ENCODE results near the gene GADD45G. TPM values are rescaled to one million over a fixed set of nuclear protein-coding genes. Genes with fewer than 3 reads are reported as not detected.

Gene GADD45G
- total RNA-seq, 1 experiment from 2014 or later = 7.7 TPM

DNA sequence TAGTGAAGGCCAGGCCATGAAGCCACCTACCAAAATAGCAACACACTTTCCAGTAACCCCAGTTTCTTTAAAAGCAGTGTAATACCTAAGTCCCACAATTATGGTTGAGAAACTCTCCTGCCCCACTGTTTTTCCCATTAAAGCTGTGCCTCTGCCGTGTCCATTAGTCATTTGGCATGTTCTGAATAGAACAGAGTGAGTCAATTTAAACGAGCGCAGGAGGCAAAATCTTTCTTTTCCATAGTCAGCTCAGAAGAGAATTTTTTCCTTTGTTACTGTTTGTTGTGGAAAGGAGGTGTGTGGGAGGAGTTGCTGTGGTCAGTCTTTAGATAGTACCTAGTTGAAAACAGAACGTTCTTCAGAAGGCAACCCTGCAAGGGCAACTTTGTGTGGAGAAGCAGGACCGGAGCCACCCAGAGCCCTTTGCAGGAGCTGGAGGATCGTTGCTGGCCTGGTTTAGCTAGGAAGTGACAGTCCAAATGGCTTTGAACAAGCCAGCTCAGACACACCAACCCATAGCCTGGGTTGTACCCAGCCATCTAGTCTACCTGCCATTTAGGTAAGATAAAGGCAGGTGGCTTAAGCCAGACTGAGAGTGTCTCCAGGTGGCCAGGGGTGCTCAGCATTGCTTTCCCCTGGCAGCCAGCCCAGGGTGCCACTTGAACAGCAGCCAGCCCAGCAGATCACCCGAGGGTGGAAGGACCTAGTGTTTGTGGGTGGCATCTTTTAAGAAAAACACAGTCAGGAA lies 30.4 kb downstream of the GADD45G start:
- H3K79me2 ChIP-seq (ENCODE audit: insufficient read depth, low read length) = no peaks in the 10 kb centered on the region
- H3K23me2 ChIP-seq (ENCODE audit: insufficient read length, low read depth, low read length, poor library complexity, severe bottlenecking) = no peaks in the 10 kb centered on the region
- no peaks in the 10 kb centered on the region for H3K36me3 Mint-ChIP-seq (ENCODE audit: insufficient read depth in 1 of 3, low read depth in 3 of 3)
- H3K9me3 ChIP-seq (ENCODE audit: control insufficient read depth, low read depth, low read length) = no peaks in the 10 kb centered on the region
- no peak overlapping the region for H3K9ac ChIP-seq (ENCODE audit: extremely low read depth, insufficient read length, low read length)
- no peak overlapping the region for H3K56ac ChIP-seq (ENCODE audit: insufficient read length, low read depth, low read length)
- no peak overlapping the region for H3K27ac ChIP-seq (ENCODE audit: insufficient read length, low read depth, low read length)
- H2BK15ac ChIP-seq (ENCODE audit: low read depth, low read length) = no peak overlapping the region
- no peak overlapping the region for H4K8ac ChIP-seq (replicated peaks; ENCODE audit: insufficient read length, low read depth, low read length)
- no peak overlapping the region for H3K4ac ChIP-seq (ENCODE audit: low read depth, low read length)
- H3T11ph ChIP-seq (ENCODE audit: low read length) = no peak overlapping the region
- H3K27me3 ChIP-seq (ENCODE audit: insufficient read depth, low read length) = no peaks in the 10 kb centered on the region
- H3K4me3 Mint-ChIP-seq = no peak overlapping the region
- DNase-seq = no peak
- H2AK5ac ChIP-seq (ENCODE audit: insufficient read length, low read length) = no peak overlapping the region
- H3K23ac ChIP-seq (ENCODE audit: insufficient read length, low read depth, low read length) = no peak overlapping the region
- no peaks in the 10 kb centered on the region for H3K4me1 ChIP-seq (ENCODE audit: insufficient read depth, low read length)
- H4K20me1 ChIP-seq (ENCODE audit: control insufficient read depth, insufficient read depth, insufficient read length) = no peaks in the 10 kb centered on the region
- H4K5ac ChIP-seq (ENCODE audit: insufficient read length, low read depth, low read length) = no peak overlapping the region
- H3K4me2 ChIP-seq (ENCODE audit: insufficient read depth, insufficient read length, low read length) = no peak overlapping the region
- peaks cover 2% of the 10 kb centered on the region for H3K27me3 Mint-ChIP-seq (ENCODE audit: low read depth)
- H2BK20ac ChIP-seq (ENCODE audit: low read depth, low read length, poor library complexity, severe bottlenecking) = no peak overlapping the region
- H2BK12ac ChIP-seq (ENCODE audit: insufficient read length, low read depth, low read length) = no peak overlapping the region
- no peaks in the 10 kb centered on the region for H3K9me3 Mint-ChIP-seq
- peak overlapping the region in 1 of 3 experiments; percentile 23; a peak in 1 of 7 replicates for H3K27ac Mint-ChIP-seq
- H3K14ac ChIP-seq (ENCODE audit: insufficient read depth, low read length) = no peak overlapping the region
- no peak overlapping the region for H2BK5ac ChIP-seq (ENCODE audit: insufficient read length, low read length)
- WGBS (ENCODE audit: extremely low coverage, insufficient read length, low lambda C conversion rate) = no CpG with 5 or more reads among the region's 7 CpGs
- H2BK120ac ChIP-seq (ENCODE audit: low read depth, low read length, poor library complexity, severe bottlenecking) = no peak overlapping the region
- no peaks in the 10 kb centered on the region for H3K79me1 ChIP-seq (ENCODE audit: insufficient read depth, low read depth, low read length, poor library complexity, severe bottlenecking)
- H4K91ac ChIP-seq (ENCODE audit: insufficient read length, low read depth, low read length) = no peak overlapping the region
- no peak overlapping the region for H3K18ac ChIP-seq (ENCODE audit: insufficient read length, low read depth, low read length)
- peaks cover 20 to 31% of the 10 kb centered on the region in 2 experiments for H3K4me1 Mint-ChIP-seq
- TF ChIP-seq, protein P1, sequence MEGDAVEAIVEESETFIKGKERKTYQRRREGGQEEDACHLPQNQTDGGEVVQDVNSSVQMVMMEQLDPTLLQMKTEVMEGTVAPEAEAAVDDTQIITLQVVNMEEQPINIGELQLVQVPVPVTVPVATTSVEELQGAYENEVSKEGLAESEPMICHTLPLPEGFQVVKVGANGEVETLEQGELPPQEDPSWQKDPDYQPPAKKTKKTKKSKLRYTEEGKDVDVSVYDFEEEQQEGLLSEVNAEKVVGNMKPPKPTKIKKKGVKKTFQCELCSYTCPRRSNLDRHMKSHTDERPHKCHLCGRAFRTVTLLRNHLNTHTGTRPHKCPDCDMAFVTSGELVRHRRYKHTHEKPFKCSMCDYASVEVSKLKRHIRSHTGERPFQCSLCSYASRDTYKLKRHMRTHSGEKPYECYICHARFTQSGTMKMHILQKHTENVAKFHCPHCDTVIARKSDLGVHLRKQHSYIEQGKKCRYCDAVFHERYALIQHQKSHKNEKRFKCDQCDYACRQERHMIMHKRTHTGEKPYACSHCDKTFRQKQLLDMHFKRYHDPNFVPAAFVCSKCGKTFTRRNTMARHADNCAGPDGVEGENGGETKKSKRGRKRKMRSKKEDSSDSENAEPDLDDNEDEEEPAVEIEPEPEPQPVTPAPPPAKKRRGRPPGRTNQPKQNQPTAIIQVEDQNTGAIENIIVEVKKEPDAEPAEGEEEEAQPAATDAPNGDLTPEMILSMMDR (conservative IDR thresholded peaks at IDR 0.05) = no peak
- no peak overlapping the region for H2AFZ ChIP-seq (ENCODE audit: low read length)
